Ovary (tissue), 9 donors: ENCODE results near the gene STUM. TPM values are rescaled to one million over a fixed set of nuclear protein-coding genes. Genes with fewer than 3 reads are reported as not detected.
"Not testable (repeated sequence)": the region's sequence is repeated elsewhere in the genome, so short reads cannot be mapped to it uniquely, and the experiment has no call there.

Experiments
- DNase-seq, 5 donors: peaks; one replicate each; pipeline ENCODE4 v3.0.0-alpha.2; 2019 to 2020
- H3K27ac ChIP-seq, 2 donors: fragments of 200-600 bp; one replicate each; pipeline versions ENCODE4 v1.5.1 to v1.8.0; 2019 to 2022
- H3K27me3 ChIP-seq: fragments of 200-600 bp; one replicate; pipeline ENCODE4 v1.8.0; 2022
- H3K36me3 ChIP-seq: fragments of 200-600 bp; sonication (generic); one replicate; pipeline ENCODE4 v1.5.1; 2019
- H3K4me1 ChIP-seq: one replicate; pipeline ENCODE4 v1.8.1; 2013; ENCODE audit warnings: mild to moderate bottlenecking, moderate library complexity; ENCODE audit not compliant: insufficient read depth
- H3K4me3 ChIP-seq: fragments of 200-600 bp; sonication (generic); one replicate; pipeline ENCODE4 v1.5.1; 2017
- H3K9me3 ChIP-seq, 2 donors: fragments of 200-600 bp in 1 of 2; sonication (generic) in 1 of 2; one replicate each; pipeline versions ENCODE4 v1.5.1 to v1.8.1; 2013 to 2019; ENCODE audit warnings: mild to moderate bottlenecking in 1 of 2, moderate library complexity in 1 of 2
- CTCF ChIP-seq, 3 donors: fragments of 450-650 bp in 2 of 3; fragments of 200-600 bp in 1 of 3; IDR thresholded peaks; one replicate each; pipeline versions ENCODE4 v1.5.1 to v1.8.0; 2016 to 2022; ENCODE audit warnings: antibody characterized with exemption in 3 of 3, mild to moderate bottlenecking in 1 of 3
- EP300 ChIP-seq: sonication (generic); formaldehyde crosslinking; IDR thresholded peaks from one replicate; pipeline ENCODE4 v1.6.1; 2017; ENCODE audit warnings: antibody characterized with exemption
- POLR2A ChIP-seq: fragments of 450-650 bp; IDR thresholded peaks from one replicate; pipeline ENCODE4 v1.6.1; 2017; ENCODE audit warnings: antibody characterized with exemption, mild to moderate bottlenecking, moderate library complexity
- WGBS, 3 donors: extraction: QIAGEN DNeasy Blood & Tissue Kit in 1 of 3; methylation state at CpG; one replicate each; pipeline versions ENCODE4 v1.1.5 to v1.1.7; 2013 to 2017; 5-methylcytosine and 5-hydroxymethylcytosine counted together
- intact Hi-C, 4 donors: fragments of 100-400 bp; cut with DNase I; formaldehyde crosslinking; loops; one replicate each; pipeline versions ENCODE4 v1.11.0 to v1.15.1; 2022 to 2023
- polyA plus RNA-seq, 2 donors: library from polyadenylated mRNA; stranded (reverse); fragments of 200-250 nt in 1 of 2; fragments of 350-450 nt in 1 of 2; fragmentation: Illumina TruSeq in 1 of 2; extraction: RNeasy Lipid Tissue Mini Kit (QIAGEN cat#74804) in 1 of 2; gene quantifications; one replicate each; pipeline ENCODE4 v1.2.3, GENCODE V29; 2013 to 2014
- total RNA-seq, 7 donors: library from RNA; depleted of rRNA in 2 of 7; stranded (reverse); fragments of >200 nt in 2 of 7; fragmentation: NEBNext Ultra II Directional in 3 of 7; extraction: Animal tissue kit (Norgen Biotek cat#: 25700) in 3 of 7; gene quantifications; one replicate each; pipeline versions ENCODE4 v1.1.0 to v1.2.4, GENCODE V29; 2016 to 2023
- donor health status: DM: no; HTN: no; CAD: no; lungs with moderate emphysema.
- donor health status: DM: no; HTN: no; CAD: no.
- donor health status: Bipolar disorder and iron deficiency.
- donor health status: DM: yes; HTN: yes; CAD: no.
- donor health status: DM: no; HTN: no; CAD: no.
- donor health status: DM: yes; HTN: yes; CAD: no.

STUM gene
- total and polyA plus RNA-seq, 9 donors: 0.24 to 6.1 (median 2.5) TPM

DNA sequence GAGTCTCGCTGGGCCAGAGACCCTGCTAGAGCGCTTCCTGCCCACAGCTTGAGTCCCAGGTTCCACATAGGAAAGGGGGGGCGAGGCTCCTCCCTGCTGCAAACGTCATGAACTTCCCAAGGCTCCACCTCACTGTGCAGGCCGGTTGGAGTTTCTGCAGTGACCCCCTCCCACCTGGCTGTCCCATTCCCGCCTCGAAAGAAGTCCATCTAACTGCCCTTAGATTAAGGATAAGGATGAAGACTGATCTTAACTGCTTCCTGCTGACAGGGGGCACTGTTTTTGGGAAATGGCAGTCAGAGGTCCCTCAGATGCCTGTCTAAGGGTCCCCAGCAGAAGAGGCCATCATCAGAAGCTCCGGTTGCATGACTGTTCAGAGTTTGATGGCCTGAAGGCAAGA lies 62.7 kb downstream of the STUM start:
- TF ChIP-seq EP300 (no peak), POLR2A (no peak), CTCF (IDR thresholded peaks at IDR 0.05) (no peak)
- Histone ChIP-seq H3K36me3 (no peaks in the 10 kb centered on the region), H3K4me1 (no peaks in the 10 kb centered on the region), H3K4me3 (no peak overlapping the region), H3K27me3 (no peaks in the 10 kb centered on the region), H3K27ac (no peak overlapping the region), H3K9me3 (peaks cover 0 to 2% of the 10 kb centered on the region in 2 donors)
- DNase-seq: peak in 2 of 5 donors; percentile 1 to 21
- intact Hi-C loops: loop anchor here in 3 of 4 donors (5.0 to 10.0 kb wide), 2 partner anchors 64 to 186 kb away; partner anchors contain the start of gene STUM (in 1 of the 3)
- WGBS, 3 donors: 66 to 74% (median 66%) methylated on average over 8 of the region's 8 CpGs

DNA sequence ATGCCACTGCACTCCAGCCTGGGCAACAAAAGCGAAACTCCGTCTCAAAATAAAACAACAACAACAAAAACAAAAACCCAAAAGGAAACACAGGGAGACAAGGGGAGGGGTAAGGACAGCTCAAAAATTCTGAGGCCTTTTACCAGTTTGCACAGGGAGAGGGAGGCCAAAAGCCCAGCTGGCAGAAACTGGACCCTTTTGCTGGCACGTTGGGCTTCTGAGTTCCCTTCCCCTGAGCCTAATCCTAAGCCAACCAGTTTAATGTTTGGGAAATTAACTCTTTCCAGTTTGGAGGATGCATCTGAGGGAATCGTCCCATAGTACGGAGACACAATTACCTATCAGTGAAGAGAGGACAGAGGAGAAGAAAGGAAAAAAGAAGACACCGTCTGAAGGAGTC lies 63.4 kb downstream of the STUM start:
- not testable (repeated sequence) for DNase-seq, H3K9me3 ChIP-seq, H3K4me3 ChIP-seq, H3K27me3 ChIP-seq, H3K36me3 ChIP-seq, H3K27ac ChIP-seq, H3K4me1 ChIP-seq
- WGBS, 3 donors: 70 to 79% (median 73%) methylated on average over 6 of the region's 6 CpGs
- intact Hi-C loops: loop anchor here in 3 of 4 donors (5.0 to 10.0 kb wide), 2 partner anchors 65 to 187 kb away; partner anchors contain the start of gene STUM (in 1 of the 3)

DNA sequence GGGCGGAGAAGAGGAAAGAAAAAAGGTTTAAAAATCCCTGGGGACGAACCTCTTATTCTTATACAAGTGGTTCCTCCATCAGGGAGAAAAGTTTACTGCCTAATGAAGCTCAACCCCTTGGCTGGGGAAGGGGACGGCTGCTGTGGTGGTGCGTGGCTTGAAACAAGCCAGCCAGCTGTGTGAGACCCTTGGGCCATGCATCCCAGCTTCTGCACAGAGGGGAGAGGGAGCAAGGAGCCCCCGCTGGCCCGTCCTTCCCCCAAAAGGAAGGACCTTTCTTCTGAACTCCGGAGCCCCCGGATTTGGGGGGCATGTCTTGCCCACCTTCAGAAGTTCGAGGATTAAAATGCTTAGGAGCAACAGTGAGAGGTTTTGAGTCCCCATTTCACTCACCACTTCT lies 67.3 kb downstream of the STUM start:
- intact Hi-C loops: loop anchor here in 2 of 4 donors (10.0 kb wide), 1 partner anchor 191 kb away; no protein-coding TSS in a partner anchor
- peak in 1 of 5 donors; percentile 11 for DNase-seq
- TF ChIP-seq POLR2A: no peak
- no peak for TF ChIP-seq EP300
- no peak for TF ChIP-seq CTCF (IDR thresholded peaks at IDR 0.05)
- Histone ChIP-seq H3K27me3 (no peaks in the 10 kb centered on the region), H3K9me3 (peaks cover 0 to 2% of the 10 kb centered on the region in 2 donors), H3K27ac (no peak overlapping the region), H3K36me3 (no peaks in the 10 kb centered on the region), H3K4me3 (no peak overlapping the region), H3K4me1 (no peaks in the 10 kb centered on the region)
- WGBS, 3 donors: 82 to 86% (median 83%) methylated on average over 9 of the region's 9 CpGs

DNA sequence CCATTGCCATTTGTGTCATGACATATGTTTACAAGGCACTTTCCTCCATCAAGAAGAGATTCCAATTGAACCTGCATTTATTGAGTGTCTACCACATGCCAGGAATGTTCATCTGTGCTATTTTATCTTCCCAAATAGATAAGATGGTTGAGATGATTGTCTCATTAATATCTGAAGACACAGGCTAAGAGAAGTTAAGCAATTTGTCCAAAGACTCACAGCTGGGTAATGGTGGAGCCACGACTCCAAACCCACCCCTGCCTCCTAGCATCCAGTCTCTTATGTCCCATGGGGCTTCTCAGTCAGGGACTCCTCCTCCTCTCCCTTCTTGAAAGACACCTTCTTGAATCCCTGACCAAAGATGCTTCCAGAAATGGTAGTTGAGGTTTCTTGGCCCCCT lies 68.1 kb downstream of the STUM start:
- WGBS, 3 donors: 79 to 83% (median 79%) methylated on average over 1 of the region's 1 CpG
- intact Hi-C loops: loop anchor here in 2 of 4 donors (10.0 kb wide), 1 partner anchor 192 kb away; no protein-coding TSS in a partner anchor
- Histone ChIP-seq H3K4me3 (no peak overlapping the region), H3K36me3 (no peaks in the 10 kb centered on the region), H3K4me1 (no peaks in the 10 kb centered on the region), H3K27me3 (no peaks in the 10 kb centered on the region), H3K27ac (no peak overlapping the region), H3K9me3 (peaks cover 0 to 2% of the 10 kb centered on the region in 2 donors)
- TF ChIP-seq CTCF (IDR thresholded peaks at IDR 0.05): no peak
- TF ChIP-seq EP300: no peak
- no peak for TF ChIP-seq POLR2A
- DNase-seq: peak in 1 of 5 donors; percentile 0

DNA sequence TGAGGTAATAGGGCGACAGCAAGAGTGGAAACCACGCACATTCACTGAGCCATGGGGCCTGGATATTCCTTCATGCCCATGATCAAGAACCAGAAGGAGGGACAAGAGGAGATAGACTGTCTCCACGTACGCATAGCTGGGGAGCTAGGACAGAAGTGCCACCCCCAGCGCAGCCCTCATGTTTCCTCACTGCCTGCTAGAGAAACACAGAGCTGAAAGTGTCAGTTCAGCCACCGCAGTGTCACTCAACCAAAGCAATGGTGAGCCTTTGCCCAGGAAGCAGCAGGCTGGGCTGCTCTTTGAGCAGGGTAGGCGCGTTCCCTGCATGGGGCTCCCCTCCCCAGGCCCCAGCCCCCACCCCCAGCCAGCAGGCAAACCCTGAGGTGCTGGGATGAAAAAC lies 68.5 kb downstream of the STUM start:
- TF ChIP-seq EP300 (no peak), CTCF (IDR thresholded peaks at IDR 0.05) (no peak), POLR2A (no peak)
- no peaks in the 10 kb centered on the region for H3K4me1 ChIP-seq
- H3K4me3 ChIP-seq: no peak overlapping the region
- peak in 3 of 5 donors; percentile 0 to 7 (median 2) for DNase-seq
- peaks cover 0 to 2% of the 10 kb centered on the region in 2 donors for H3K9me3 ChIP-seq
- no peaks in the 10 kb centered on the region for H3K36me3 ChIP-seq
- intact Hi-C loops: loop anchor here in 2 of 4 donors (10.0 kb wide), 1 partner anchor 192 kb away; no protein-coding TSS in a partner anchor
- WGBS, 3 donors: 75 to 94% (median 92%) methylated on average over 8 of the region's 8 CpGs
- H3K27me3 ChIP-seq: no peaks in the 10 kb centered on the region
- no peak overlapping the region for H3K27ac ChIP-seq

DNA sequence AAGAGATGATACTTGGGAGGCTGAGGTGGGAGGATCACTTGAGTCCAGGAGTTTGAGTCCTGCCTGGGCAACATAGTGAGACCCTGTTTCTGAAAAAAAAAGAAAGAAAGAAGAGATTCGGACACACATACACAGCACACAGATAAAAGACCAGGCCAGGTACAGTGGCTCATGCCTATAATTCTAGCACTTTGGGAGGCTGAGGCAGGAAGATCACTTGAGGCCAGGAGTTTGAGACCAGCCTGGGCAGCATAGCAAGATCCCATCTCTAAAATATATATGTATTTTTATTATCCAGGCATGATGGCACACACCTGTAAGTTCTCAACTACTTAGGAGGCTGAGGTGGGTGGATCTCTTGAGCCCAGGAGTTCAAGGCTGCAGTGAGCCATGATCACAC lies 69.2 kb downstream of the STUM start:
- H3K4me3 ChIP-seq, DNase-seq, H3K4me1 ChIP-seq, H3K9me3 ChIP-seq, H3K27me3 ChIP-seq, H3K36me3 ChIP-seq, H3K27ac ChIP-seq: not testable (repeated sequence)
- WGBS, 3 donors: 80 to 94% (median 90%) methylated on average over 1 of the region's 1 CpG
- intact Hi-C loops: loop anchor here in 2 of 4 donors (10.0 kb wide), 1 partner anchor 193 kb away; no protein-coding TSS in a partner anchor
